ENCODE measurements around the gene CLUH. TPM values are rescaled to one million over a fixed set of nuclear protein-coding genes. Genes with fewer than 3 reads are reported as not detected.

The CLUH gene
- total RNA-seq, 1 experiment from 2014 or later = 80.4 TPM

DNA sequence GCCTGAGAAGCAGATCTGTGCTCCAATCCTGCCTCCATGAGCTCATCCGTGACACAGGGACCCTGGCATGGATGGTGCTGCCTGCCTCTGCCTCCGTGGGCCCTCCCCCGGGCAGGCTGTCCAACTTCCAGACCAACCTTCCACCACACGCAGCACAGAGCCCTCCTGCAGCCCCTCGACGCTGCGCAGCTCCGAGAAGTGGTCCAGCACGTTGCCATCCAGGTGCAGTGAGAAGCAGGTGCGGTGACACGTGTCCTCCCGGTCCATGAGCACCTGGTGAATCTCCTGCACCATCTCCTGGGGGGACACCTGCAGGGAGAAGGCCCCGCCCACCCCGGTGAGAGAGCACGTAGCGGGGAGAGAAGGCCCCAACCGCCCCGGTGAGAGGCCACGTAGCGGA, 8.4 kb downstream of the CLUH start:
- TF ChIP-seq, protein P1, sequence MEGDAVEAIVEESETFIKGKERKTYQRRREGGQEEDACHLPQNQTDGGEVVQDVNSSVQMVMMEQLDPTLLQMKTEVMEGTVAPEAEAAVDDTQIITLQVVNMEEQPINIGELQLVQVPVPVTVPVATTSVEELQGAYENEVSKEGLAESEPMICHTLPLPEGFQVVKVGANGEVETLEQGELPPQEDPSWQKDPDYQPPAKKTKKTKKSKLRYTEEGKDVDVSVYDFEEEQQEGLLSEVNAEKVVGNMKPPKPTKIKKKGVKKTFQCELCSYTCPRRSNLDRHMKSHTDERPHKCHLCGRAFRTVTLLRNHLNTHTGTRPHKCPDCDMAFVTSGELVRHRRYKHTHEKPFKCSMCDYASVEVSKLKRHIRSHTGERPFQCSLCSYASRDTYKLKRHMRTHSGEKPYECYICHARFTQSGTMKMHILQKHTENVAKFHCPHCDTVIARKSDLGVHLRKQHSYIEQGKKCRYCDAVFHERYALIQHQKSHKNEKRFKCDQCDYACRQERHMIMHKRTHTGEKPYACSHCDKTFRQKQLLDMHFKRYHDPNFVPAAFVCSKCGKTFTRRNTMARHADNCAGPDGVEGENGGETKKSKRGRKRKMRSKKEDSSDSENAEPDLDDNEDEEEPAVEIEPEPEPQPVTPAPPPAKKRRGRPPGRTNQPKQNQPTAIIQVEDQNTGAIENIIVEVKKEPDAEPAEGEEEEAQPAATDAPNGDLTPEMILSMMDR (IDR thresholded peaks at IDR 0.05; ENCODE audit: unreplicated experiment) = no peak
- CTCF ChIA-PET = no interaction called here
- no peak overlapping the region for H3K4me3 Mint-ChIP-seq (ENCODE audit: unreplicated experiment)
- no peaks in the 10 kb centered on the region for H3K9me3 Mint-ChIP-seq (ENCODE audit: unreplicated experiment)
- H3K36me3 Mint-ChIP-seq (ENCODE audit: insufficient read depth, unreplicated experiment) = peaks cover 51% of the 10 kb centered on the region
- H3K4me1 Mint-ChIP-seq (ENCODE audit: insufficient read depth, unreplicated experiment) = peaks cover 10% of the 10 kb centered on the region
- H3K27ac Mint-ChIP-seq (ENCODE audit: low read depth, unreplicated experiment) = peak overlapping the region; percentile 35
- BruUV-seq (replicated peaks) = no TSS peak
- intact Hi-C loops (cut with micrococcal nuclease) = no loop called here
- POLR2A ChIA-PET = no interaction called here
- H3K27me3 Mint-ChIP-seq (ENCODE audit: insufficient read depth, unreplicated experiment) = no peaks in the 10 kb centered on the region
- DNase-seq (ENCODE audit: unreplicated experiment) = no peak

DNA sequence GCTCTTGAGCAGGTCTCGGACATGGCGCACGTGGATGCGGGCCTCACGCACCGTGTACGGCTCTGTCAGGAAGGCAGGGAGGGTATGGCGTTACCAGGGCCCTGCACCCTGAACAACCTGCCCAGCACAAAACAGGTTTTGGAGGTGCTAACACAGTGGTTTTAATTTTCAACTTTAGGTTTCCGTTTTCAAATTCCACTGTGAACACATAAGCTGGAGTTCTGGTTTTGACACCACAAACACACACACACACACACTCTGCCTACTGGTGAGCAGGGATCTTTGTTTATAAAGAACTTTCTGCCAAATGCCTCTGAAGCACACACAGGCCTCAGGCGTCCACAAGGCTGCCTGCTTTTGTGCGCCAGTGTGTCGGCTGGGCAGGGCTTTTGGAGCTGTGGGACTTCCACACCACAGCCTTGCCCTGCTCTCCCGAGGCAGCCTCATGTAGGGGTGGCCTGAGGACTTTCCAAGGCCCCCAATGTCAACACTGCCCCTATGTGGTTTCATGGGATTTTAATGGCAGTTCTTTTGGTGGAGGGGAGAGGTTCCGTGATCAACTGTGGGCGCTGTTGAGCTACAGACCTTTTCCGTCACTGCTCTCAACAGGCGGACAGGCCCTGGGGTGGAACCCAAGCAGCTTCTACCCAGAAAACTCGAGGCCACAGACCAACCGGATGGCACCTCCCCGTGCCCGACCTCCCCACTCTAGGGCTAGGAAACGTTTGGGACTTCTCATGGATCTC, 9.4 kb downstream of the CLUH start:
- Mint-ChIP-seq H3K27ac (ENCODE audit: low read depth, unreplicated experiment) (no peak overlapping the region), H3K4me3 (ENCODE audit: unreplicated experiment) (no peak overlapping the region), H3K36me3 (ENCODE audit: insufficient read depth, unreplicated experiment) (peaks cover 54% of the 10 kb centered on the region), H3K4me1 (ENCODE audit: insufficient read depth, unreplicated experiment) (peaks cover 10% of the 10 kb centered on the region), H3K27me3 (ENCODE audit: insufficient read depth, unreplicated experiment) (no peaks in the 10 kb centered on the region), H3K9me3 (ENCODE audit: unreplicated experiment) (no peaks in the 10 kb centered on the region)
- ChIA-PET POLR2A (interaction anchor here (0.7 kb wide), 1 partner anchor 150 kb away, joined by 4 read pairs; no protein-coding TSS in a partner anchor), CTCF (interaction anchor here (0.6 kb wide), 1 partner anchor 45 kb away, joined by 3 read pairs; no protein-coding TSS in a partner anchor)
- intact Hi-C loops (cut with micrococcal nuclease) = no loop called here
- DNase-seq (ENCODE audit: unreplicated experiment) = no peak
- TF ChIP-seq, protein P1 (IDR thresholded peaks at IDR 0.05; ENCODE audit: unreplicated experiment) = no peak
- no TSS peak for BruUV-seq (replicated peaks)

DNA sequence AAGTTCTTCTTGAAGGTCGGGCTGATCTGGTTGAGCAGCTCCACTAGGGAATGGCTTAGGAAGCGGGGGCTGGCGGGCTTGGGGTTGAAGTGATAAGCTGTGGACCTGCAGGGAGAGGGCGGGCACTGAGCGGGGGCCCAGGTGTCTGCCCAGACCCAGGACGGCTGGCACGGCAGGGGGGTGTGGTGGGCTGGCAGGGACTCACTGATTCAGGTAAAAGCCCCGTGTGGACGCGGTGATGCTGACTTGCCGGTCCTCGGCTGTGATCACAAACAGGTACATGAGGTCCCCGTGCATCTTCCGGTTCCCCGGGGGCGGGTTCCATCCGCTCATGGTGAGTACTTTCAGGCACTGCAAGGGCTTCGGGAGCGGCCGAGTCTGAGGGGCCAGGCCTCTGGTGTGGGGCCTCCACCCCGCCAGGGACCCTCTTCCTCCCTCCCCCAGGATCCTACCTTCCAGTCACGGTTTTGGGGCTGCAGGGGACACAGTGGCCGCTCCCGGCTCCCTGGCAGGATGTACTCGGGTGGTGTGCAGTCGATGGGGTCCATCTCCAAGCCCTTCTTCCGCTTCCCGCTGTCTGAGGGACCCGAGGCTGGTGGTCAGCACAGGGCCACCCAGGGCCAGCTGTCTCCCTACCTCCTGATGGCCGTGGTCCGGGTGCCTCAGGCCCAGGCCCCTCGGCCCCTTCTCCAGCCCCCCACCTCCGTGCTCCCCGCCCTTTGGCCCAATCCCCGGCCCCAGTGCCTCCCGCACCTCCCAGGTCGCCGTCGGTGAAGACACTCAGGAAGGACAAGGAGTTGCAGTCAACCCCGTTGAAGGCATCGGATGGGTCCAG, 10.2 kb downstream of the CLUH start:
- ChIA-PET CTCF (no interaction called here), POLR2A (no interaction called here)
- DNase-seq (ENCODE audit: unreplicated experiment) = no peak
- intact Hi-C loops (cut with micrococcal nuclease) = no loop called here
- TF ChIP-seq, protein P1 (IDR thresholded peaks at IDR 0.05; ENCODE audit: unreplicated experiment) = no peak
- Mint-ChIP-seq H3K27ac (ENCODE audit: low read depth, unreplicated experiment) (no peak overlapping the region), H3K27me3 (ENCODE audit: insufficient read depth, unreplicated experiment) (no peaks in the 10 kb centered on the region), H3K4me1 (ENCODE audit: insufficient read depth, unreplicated experiment) (peaks cover 10% of the 10 kb centered on the region), H3K4me3 (ENCODE audit: unreplicated experiment) (no peak overlapping the region), H3K9me3 (ENCODE audit: unreplicated experiment) (no peaks in the 10 kb centered on the region), H3K36me3 (ENCODE audit: insufficient read depth, unreplicated experiment) (peaks cover 54% of the 10 kb centered on the region)
- BruUV-seq (replicated peaks) = TSS peak; percentile 26

DNA sequence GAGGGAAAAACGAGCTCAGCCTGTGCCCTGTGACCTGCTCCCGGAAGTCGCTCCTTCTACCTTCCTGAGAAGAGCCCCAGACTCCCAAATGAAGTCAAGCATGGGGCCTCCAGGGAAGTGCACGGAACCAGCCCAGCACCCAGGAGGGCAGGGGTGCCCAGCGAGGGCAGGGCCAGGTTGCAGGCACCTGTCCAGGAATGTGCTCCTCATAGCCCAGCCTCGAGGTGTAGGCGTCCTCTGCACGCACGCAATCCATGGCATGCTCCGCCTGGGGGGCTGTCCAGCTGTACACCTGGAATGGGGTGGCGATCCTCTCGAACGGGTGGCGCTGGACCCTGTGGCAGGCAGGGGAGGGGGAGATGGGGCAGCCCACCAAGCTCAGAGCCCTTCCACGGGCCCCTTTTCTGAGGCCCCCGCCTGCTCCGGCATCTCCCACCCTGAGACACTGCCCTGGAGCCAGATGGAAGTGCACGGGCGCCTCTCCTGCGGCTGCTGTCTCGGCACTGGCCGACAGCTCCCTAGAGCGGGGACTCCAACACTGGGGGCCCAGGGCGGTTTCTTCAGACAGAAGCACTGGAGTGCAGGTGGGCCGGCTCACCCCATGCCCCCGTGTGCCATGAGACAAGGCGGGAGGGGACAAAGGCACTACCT, 10.9 kb downstream of the CLUH start:
- Mint-ChIP-seq H3K9me3 (ENCODE audit: unreplicated experiment) (no peaks in the 10 kb centered on the region), H3K27me3 (ENCODE audit: insufficient read depth, unreplicated experiment) (no peaks in the 10 kb centered on the region), H3K36me3 (ENCODE audit: insufficient read depth, unreplicated experiment) (peaks cover 57% of the 10 kb centered on the region), H3K4me3 (ENCODE audit: unreplicated experiment) (no peak overlapping the region), H3K4me1 (ENCODE audit: insufficient read depth, unreplicated experiment) (peaks cover 8% of the 10 kb centered on the region), H3K27ac (ENCODE audit: low read depth, unreplicated experiment) (no peak overlapping the region)
- no peak for DNase-seq (ENCODE audit: unreplicated experiment)
- TF ChIP-seq, protein P1 (IDR thresholded peaks at IDR 0.05; ENCODE audit: unreplicated experiment) = no peak
- ChIA-PET POLR2A (interaction anchor here (1.1 kb wide), 1 partner anchor 10 kb away, joined by 4 read pairs; no protein-coding TSS in a partner anchor), CTCF (no interaction called here)
- intact Hi-C loops (cut with micrococcal nuclease) = no loop called here
- no TSS peak for BruUV-seq (replicated peaks)
